A673 (cell line): ENCODE data around the gene TACR2. TPM values are rescaled to one million over a fixed set of nuclear protein-coding genes. Genes with fewer than 3 reads are reported as not detected.

ENCODE experiments used
- BruUV-seq: library from RNA; stranded (reverse); fragments of 400-500 nt; replicated peaks from 2 replicates; lab custom pipeline; 2021; lab: Mats Ljungman, UMichigan
- CTCF ChIA-PET: fragments of 300-600 bp; sonication (Branson Sonifier 250); formaldehyde crosslinking; loops from one replicate; lab custom pipeline; 2022; ENCODE audit warnings: antibody characterized with exemption; lab: Charles Lee
- POLR2A ChIA-PET: fragments of 300-600 bp; sonication (Branson Sonifier 250); formaldehyde crosslinking; loops from one replicate; lab custom pipeline; 2022; ENCODE audit warnings: antibody characterized with exemption; ENCODE audit not compliant: low non-redundant PET; lab: Charles Lee
- DNase-seq: peaks from one replicate; pipeline ENCODE4 v3.0.0-alpha.2; 2015; ENCODE audit warnings: low spot score
- H3K27ac ChIP-seq: fragments of 200-600 bp; sonication (generic); 2 replicates; pipeline ENCODE4 v1.5.1; 2016; ENCODE audit warnings: mixed run types, low read depth, mild to moderate bottlenecking, mixed read lengths, antibody characterized with exemption, low read length; ENCODE audit not compliant: poor library complexity, severe bottlenecking
- H3K27me3 ChIP-seq: fragments of 200-600 bp; sonication (generic); replicated peaks from 2 replicates; pipeline ENCODE4 v1.6.1; 2017; ENCODE audit warnings: mixed run types, low read depth, mild to moderate bottlenecking, mixed read lengths, antibody characterized with exemption, low read length; ENCODE audit not compliant: insufficient read depth, poor library complexity
- H3K36me3 ChIP-seq: fragments of 200-600 bp; sonication (generic); 2 replicates; pipeline ENCODE4 v1.6.1; 2016; ENCODE audit warnings: mixed run types, mild to moderate bottlenecking, mixed read lengths, antibody characterized with exemption, low read length; ENCODE audit not compliant: insufficient read depth, poor library complexity, severe bottlenecking
- H3K4me1 ChIP-seq: fragments of 200-600 bp; sonication (generic); 2 replicates; pipeline ENCODE4 v1.6.1; 2017; ENCODE audit warnings: mixed run types, mild to moderate bottlenecking, mixed read lengths, antibody characterized with exemption, low read length; ENCODE audit not compliant: insufficient read depth, poor library complexity, severe bottlenecking
- H3K4me3 ChIP-seq: fragments of 200-600 bp; sonication (generic); 2 replicates; pipeline ENCODE4 v1.5.1; 2016; ENCODE audit warnings: low read depth, mixed run types, mild to moderate bottlenecking, mixed read lengths, low read length; ENCODE audit not compliant: poor library complexity, severe bottlenecking
- H3K9me3 ChIP-seq: fragments of 200-600 bp; sonication (generic); 2 replicates; pipeline ENCODE4 v1.6.1; 2016; ENCODE audit warnings: mixed run types, low read depth, mild to moderate bottlenecking, mixed read lengths, antibody characterized with exemption, low read length; ENCODE audit not compliant: poor library complexity, severe bottlenecking
- CTCF ChIP-seq: fragments of 300-800, 200-600 bp; sonication (generic); conservative IDR thresholded peaks from 2 replicates; pipeline ENCODE4 v1.5.1; 2017; ENCODE audit warnings: low read depth, mild to moderate bottlenecking, antibody characterized with exemption, low read length, moderate library complexity, mixed read lengths
- EZH2 ChIP-seq: fragments of 200-600 bp; sonication (generic); IDR thresholded peaks from 2 replicates; pipeline ENCODE4 v1.6.1; 2017; ENCODE audit warnings: borderline replicate concordance, low read depth, mild to moderate bottlenecking, mixed read lengths, antibody characterized with exemption, low read length; ENCODE audit not compliant: poor library complexity, severe bottlenecking
- intact Hi-C: fragments of 100-400 bp; cut with micrococcal nuclease; formaldehyde crosslinking; loops from one replicate; pipeline ENCODE4 v1.10.0; 2022; ENCODE audit not compliant: unreplicated experiment
- total RNA-seq: library from RNA; stranded (reverse); gene quantifications from 2 replicates; pipeline ENCODE4 v1.2.3, GENCODE V29; 2021

TACR2 gene
- total RNA-seq, 1 experiment from 2014 or later, result 0.21 TPM

- H3K4me1 ChIP-seq, result peaks cover 16% of the 10 kb centered on the region
- no peaks in the 10 kb centered on the region for H3K9me3 ChIP-seq
- H3K27ac ChIP-seq, result no peak overlapping the region
- TF ChIP-seq CTCF (no peak), EZH2 (no peak)
- H3K4me3 ChIP-seq, result no peak overlapping the region
- H3K27me3 ChIP-seq, result no peaks in the 10 kb centered on the region
- no TSS peak for BruUV-seq
- no peak for DNase-seq
- ChIA-PET POLR2A (no interaction called here), CTCF (interaction anchor here (0.7 kb wide), 1 partner anchor 204 kb away, joined by 5 read pairs; no protein-coding TSS in a partner anchor)
- no peaks in the 10 kb centered on the region for H3K36me3 ChIP-seq
- intact Hi-C loops, result loop anchor here (10.0 kb wide), 1 partner anchor 426 kb away; the partner anchor contains the start of gene KIFBP
Observed at GRCh38 chr10:69410487-69410886, 6.2 kb downstream of the TACR2 start.

- intact Hi-C loops, result loop anchor here (1.0 to 10.0 kb wide), 3 partner anchors 98 to 425 kb away; partner anchors contain the start of gene KIFBP
- Histone ChIP-seq H3K27me3 (no peaks in the 10 kb centered on the region), H3K9me3 (no peaks in the 10 kb centered on the region), H3K36me3 (no peaks in the 10 kb centered on the region), H3K4me3 (no peak overlapping the region), H3K4me1 (peaks cover 16% of the 10 kb centered on the region), H3K27ac (no peak overlapping the region)
- CTCF ChIA-PET, result interaction anchor here (0.7 kb wide), 1 partner anchor 204 kb away, joined by 5 read pairs; no protein-coding TSS in a partner anchor
- POLR2A ChIA-PET, result no interaction called here
- BruUV-seq, result no TSS peak
- TF ChIP-seq CTCF, result no peak
- no peak for TF ChIP-seq EZH2
- no peak for DNase-seq
Observed at GRCh38 chr10:69409968-69410367, 6.8 kb downstream of the TACR2 start.

- CTCF ChIA-PET, result no interaction called here
- Histone ChIP-seq H3K4me1 (peaks cover 16% of the 10 kb centered on the region), H3K27me3 (no peaks in the 10 kb centered on the region), H3K36me3 (no peaks in the 10 kb centered on the region), H3K9me3 (no peaks in the 10 kb centered on the region), H3K27ac (peak overlapping the region; percentile 53), H3K4me3 (peak overlapping the region; percentile 46)
- BruUV-seq, result no TSS peak
- TF ChIP-seq CTCF (no peak), EZH2 (no peak)
- DNase-seq, result no peak
- POLR2A ChIA-PET, result no interaction called here
- intact Hi-C loops, result loop anchor here (1.0 to 5.0 kb wide), 2 partner anchors 99 to 172 kb away; no protein-coding TSS in a partner anchor
Observed at GRCh38 chr10:69409176-69409495, 7.6 kb downstream of the TACR2 start.
